ENCODE data around the gene PROSER2. TPM values are rescaled to one million over a fixed set of nuclear protein-coding genes. Genes with fewer than 3 reads are reported as not detected.

PROSER2 gene
- total RNA-seq, 1 experiment from 2014 or later = 10.6 TPM

GRCh38 chr10:11837372-11838161 lies 14.4 kb downstream of the PROSER2 start:
- Histone ChIP-seq H3T11ph (ENCODE audit: low read length) (no peak overlapping the region), H3K4ac (ENCODE audit: low read depth, low read length) (no peak overlapping the region), H2BK12ac (ENCODE audit: insufficient read length, low read depth, low read length) (no peak overlapping the region), H3K4me1 (ENCODE audit: insufficient read depth, low read length) (no peaks in the 10 kb centered on the region), H2BK5ac (ENCODE audit: insufficient read length, low read length) (no peak overlapping the region), H3K9ac (ENCODE audit: extremely low read depth, insufficient read length, low read length) (no peak overlapping the region), H2BK20ac (ENCODE audit: low read depth, low read length, poor library complexity, severe bottlenecking) (no peak overlapping the region), H3K27ac (ENCODE audit: insufficient read length, low read depth, low read length) (no peak overlapping the region), H4K91ac (ENCODE audit: insufficient read length, low read depth, low read length) (no peak overlapping the region), H3K56ac (ENCODE audit: insufficient read length, low read depth, low read length) (no peak overlapping the region), H4K5ac (ENCODE audit: insufficient read length, low read depth, low read length) (no peak overlapping the region), H3K27me3 (ENCODE audit: insufficient read depth, low read length) (no peaks in the 10 kb centered on the region), H3K18ac (ENCODE audit: insufficient read length, low read depth, low read length) (no peak overlapping the region), H3K9me3 (ENCODE audit: control insufficient read depth, low read depth, low read length) (no peaks in the 10 kb centered on the region), H3K14ac (ENCODE audit: insufficient read depth, low read length) (no peak overlapping the region), H3K79me2 (ENCODE audit: insufficient read depth, low read length) (no peaks in the 10 kb centered on the region), H2BK15ac (ENCODE audit: low read depth, low read length) (no peak overlapping the region), H4K8ac (replicated peaks; ENCODE audit: insufficient read length, low read depth, low read length) (no peak overlapping the region), H3K4me2 (ENCODE audit: insufficient read depth, insufficient read length, low read length) (no peak overlapping the region), H3K23me2 (ENCODE audit: insufficient read length, low read depth, low read length, poor library complexity, severe bottlenecking) (no peaks in the 10 kb centered on the region), H3K23ac (ENCODE audit: insufficient read length, low read depth, low read length) (no peak overlapping the region), H2AFZ (ENCODE audit: low read length) (no peak overlapping the region), H2BK120ac (ENCODE audit: low read depth, low read length, poor library complexity, severe bottlenecking) (no peak overlapping the region), H3K79me1 (ENCODE audit: insufficient read depth, low read depth, low read length, poor library complexity, severe bottlenecking) (no peaks in the 10 kb centered on the region), H2AK5ac (ENCODE audit: insufficient read length, low read length) (no peak overlapping the region), H4K20me1 (ENCODE audit: control insufficient read depth, insufficient read depth, insufficient read length) (no peaks in the 10 kb centered on the region)
- no peak overlapping the region; a peak in 1 of 7 replicates for H3K27ac Mint-ChIP-seq
- H3K4me3 Mint-ChIP-seq = no peak overlapping the region
- TF ChIP-seq, protein P1, sequence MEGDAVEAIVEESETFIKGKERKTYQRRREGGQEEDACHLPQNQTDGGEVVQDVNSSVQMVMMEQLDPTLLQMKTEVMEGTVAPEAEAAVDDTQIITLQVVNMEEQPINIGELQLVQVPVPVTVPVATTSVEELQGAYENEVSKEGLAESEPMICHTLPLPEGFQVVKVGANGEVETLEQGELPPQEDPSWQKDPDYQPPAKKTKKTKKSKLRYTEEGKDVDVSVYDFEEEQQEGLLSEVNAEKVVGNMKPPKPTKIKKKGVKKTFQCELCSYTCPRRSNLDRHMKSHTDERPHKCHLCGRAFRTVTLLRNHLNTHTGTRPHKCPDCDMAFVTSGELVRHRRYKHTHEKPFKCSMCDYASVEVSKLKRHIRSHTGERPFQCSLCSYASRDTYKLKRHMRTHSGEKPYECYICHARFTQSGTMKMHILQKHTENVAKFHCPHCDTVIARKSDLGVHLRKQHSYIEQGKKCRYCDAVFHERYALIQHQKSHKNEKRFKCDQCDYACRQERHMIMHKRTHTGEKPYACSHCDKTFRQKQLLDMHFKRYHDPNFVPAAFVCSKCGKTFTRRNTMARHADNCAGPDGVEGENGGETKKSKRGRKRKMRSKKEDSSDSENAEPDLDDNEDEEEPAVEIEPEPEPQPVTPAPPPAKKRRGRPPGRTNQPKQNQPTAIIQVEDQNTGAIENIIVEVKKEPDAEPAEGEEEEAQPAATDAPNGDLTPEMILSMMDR (conservative IDR thresholded peaks at IDR 0.05) = no peak
- WGBS (ENCODE audit: extremely low coverage, insufficient read length, low lambda C conversion rate) = no CpG with 5 or more reads among the region's 17 CpGs
- no peaks in the 10 kb centered on the region; a peak in 1 of 4 replicates for H3K4me1 Mint-ChIP-seq
- DNase-seq = no peak
- H3K9me3 Mint-ChIP-seq = no peaks in the 10 kb centered on the region
- H3K36me3 Mint-ChIP-seq (ENCODE audit: insufficient read depth in 1 of 3, low read depth in 3 of 3) = peaks cover 0 to 4% (median 0%) of the 10 kb centered on the region in 3 experiments; a peak in 2 of 7 replicates
- H3K27me3 Mint-ChIP-seq (ENCODE audit: low read depth) = no peaks in the 10 kb centered on the region
